HG03354 (cell line): Measurements from ENCODE around the gene LRRC63.
A peak's percentile ranks its signal among the peaks of the same experiment; 100 is the strongest.
"Not testable (repeated sequence)": the region's sequence is repeated elsewhere in the genome, so short reads cannot be mapped to it uniquely, and the experiment has no call there.

ENCODE experiments used
- ATAC-seq: cut with Tn5 transposase; IDR thresholded peaks from one replicate; pipeline ENCODE4 v1.9.1; 2021; ENCODE audit warnings: mild to moderate bottlenecking; ENCODE audit not compliant: unreplicated experiment, poor library complexity, severe bottlenecking

LRRC63 gene, protein sequence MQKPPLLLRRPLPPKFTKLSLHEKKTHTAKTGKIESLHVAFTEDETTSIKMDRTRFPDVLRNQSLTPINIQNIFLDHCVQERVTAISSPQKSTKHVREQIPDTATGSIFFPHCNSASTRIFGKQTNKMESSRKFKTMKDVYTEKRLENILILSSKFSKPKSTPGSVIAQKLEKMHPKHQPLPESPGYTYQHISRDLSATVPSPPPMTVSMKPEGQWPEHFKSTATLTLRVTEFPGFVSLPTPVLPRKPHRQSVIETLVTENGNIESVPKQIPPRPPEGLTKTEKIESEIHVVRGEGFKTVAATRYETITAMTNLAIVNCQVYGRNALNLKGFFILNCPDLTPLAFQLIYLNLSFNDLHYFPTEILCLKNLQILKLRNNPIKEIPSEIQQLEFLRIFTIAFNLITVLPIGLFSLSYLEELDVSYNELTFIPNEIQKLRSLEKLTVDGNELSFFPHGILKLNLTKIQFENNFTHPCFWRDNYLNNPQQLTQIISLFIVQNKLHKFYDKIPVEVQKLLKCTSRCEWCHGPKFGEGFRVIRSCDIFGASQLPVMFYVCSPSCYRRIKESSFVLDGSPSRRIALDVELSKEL

DNA sequence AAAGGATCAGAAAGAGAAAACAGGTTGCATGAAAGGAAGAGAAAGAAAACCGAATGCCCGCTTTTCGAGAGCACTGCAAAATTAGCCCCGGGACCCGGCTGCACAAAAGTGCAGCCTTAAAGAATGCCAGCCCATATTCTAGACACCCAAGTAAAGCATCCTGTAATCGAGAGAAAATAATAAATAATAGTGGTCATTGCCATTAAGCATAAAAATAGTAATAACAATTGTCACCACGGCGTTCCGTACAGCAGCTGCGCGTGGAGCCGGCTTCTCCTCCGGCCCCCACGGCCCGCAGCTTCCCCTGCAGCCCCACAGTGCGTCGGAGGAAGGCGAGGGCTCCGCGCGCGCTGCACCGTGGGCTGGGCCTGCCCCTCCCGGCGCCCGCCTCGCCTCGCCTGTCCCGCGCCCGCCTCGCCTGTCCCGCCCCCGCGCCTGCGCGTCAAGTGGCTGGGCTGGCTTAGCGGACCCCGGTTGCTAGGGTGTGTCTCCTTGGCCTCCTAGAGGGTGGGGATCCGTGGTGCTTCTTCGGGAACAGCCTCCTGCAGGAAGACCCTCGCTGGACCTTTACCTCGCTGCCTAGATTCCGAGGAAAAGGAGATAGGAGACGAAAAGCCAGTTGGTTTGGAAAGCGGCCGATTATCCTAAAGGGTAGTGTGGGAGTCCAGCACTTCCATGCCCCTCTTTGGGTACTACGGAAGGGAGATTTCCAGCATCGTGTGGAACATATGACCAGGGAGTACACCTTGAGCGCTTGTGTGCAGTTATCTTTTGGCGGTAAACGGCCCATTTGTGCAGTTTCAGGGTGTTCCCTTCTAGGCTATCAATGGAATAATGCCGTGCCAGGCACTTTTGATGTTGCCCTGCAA lies at the start of gene LRRC63:
Gene LRRC63, plus strand, starts transcription at position 446 of the 869 bp plus-strand sequence. CDS start 1,107 bp downstream, outside the sequence.
- ATAC-seq = peak; percentile 94

DNA sequence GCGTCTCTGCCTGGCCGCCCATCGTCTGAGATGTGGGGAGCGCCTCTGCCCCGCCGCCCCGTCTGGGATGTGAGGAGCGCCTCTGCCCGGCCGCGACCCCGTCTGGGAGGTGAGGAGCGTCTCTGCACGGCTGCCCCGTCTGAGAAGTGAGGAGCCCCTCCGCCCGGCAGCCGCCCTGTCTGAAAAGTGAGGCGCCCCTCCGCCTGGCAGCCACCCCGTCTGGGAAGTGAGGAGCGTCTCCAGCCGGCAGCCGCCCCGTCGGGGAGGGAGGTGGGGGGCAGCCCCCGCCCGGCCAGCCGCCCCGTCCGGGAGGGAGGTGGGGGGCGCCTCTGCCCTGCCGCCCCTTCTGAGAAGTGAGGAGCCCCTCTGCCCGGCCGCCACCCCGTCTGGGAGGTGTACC lies 49.0 kb upstream of the LRRC63 start:
- ATAC-seq = not testable (repeated sequence)

DNA sequence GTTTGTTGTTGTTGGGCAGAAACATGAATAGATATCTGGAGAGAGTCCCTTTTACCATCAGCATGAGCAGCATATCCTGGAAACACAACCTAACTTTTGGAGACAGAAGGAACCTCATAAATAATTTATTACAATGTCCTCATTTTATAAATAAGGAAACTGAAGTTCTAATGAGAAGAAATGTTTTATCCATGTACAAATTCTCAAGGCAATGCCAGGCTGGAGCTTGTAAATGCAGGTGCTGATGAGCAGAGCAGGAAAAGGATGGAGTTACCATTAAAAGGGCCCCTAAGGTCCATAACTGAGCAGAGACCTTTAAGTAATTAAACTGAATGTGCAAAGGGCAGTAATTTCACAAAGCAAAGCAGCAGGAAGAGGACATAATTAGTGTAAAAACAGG lies 47.1 kb upstream of the LRRC63 start:
- ATAC-seq = no peak

GRCh38 chr13:46165485-46166223 lies 46.1 kb upstream of the LRRC63 start:
- ATAC-seq = peak; percentile 60

GRCh38 chr13:46166224-46166584 lies 45.5 kb upstream of the LRRC63 start:
- ATAC-seq = no peak

DNA sequence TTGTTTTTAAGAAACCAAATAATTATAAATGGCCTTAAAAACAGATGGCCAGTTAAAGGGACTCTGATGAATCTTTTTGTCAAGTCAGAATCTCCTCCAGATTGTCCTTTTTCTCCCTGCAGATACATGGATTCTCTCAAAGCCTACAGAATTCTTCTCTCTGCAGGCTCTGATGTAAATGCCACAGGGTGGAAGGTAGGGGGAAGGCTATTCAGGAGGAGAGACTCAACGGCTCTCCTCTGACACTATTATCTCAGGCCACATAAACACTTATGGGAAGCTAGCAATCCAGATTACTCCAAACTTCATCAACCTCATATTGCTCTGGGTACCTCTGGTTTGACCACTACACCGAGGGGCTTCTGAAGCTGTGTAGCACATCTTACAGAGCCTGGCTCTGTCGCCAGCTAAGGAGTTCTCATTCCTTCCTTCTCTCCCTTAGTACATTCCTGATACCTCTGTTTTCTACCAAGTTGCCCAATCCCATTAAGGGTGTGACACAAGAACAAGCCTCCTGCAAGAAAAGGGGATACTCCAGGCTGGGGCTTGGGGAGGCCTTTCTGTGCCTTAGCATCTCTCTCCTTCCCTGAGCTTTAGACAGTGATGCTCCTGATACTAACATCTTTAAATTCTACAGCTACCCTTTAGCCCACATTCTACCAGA lies 44.6 kb upstream of the LRRC63 start:
- no peak for ATAC-seq

DNA sequence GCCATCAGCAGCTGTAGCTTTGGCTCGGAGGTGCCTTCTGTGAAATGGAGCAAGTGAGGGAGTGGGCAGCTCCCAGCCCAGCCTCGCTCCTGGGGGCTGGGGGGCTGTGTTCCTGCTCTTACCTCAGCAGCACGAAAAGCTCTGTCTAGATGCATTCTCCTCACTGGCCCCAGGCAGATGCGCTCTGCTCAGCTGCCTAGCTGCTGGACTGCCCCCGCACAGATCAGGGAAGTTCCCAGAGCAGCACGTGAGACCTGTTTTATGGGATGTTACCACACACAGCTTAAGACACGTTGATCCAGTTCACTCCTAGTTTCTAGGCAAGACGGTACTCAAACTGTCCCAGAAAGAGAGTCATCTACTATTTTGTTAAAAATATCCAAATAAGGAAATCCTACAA lies 43.4 kb upstream of the LRRC63 start:
- ATAC-seq = peak; percentile 42

- no peak for ATAC-seq
Measured at GRCh38 chr13:46168783-46169182, 42.9 kb upstream of the LRRC63 start.

DNA sequence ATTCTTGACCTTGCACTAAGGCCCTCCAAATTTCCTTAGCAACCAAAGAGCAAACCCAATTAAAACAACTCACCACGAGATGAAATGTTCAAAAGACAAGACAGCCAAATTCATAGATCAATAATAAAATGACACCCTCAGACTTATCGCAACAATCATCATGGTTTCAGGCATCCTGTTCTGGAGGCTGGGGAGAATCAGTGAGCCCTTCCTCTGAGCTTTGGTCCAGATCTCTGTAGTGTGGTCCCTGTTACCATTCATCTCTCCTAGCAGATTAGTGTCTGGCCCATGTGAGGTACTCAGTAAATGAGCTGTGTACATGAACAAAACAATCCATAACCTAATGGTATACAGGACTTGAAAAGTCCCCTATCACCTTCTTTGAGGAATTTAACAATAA lies 42.0 kb upstream of the LRRC63 start:
- ATAC-seq = no peak

DNA sequence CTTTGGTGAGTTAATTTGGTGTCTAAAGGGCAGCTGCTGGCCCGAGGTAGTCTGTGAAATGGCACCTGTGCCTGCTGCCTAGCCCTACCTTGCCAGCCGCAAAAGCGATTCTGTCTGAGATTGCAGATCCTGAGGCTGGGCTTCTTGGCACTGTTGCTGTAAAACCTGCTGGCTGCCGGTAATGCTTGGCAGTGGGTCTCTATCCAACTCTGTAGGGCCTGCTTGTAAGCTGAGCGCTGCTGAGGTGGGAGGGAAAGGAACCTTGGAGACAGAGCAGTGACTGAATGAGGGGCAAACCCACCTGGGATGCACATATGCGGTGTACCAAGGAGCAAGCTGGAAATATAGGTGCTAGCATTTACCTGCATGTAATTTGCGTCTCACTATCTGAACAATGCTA lies 41.5 kb upstream of the LRRC63 start:
- ATAC-seq = no peak

DNA sequence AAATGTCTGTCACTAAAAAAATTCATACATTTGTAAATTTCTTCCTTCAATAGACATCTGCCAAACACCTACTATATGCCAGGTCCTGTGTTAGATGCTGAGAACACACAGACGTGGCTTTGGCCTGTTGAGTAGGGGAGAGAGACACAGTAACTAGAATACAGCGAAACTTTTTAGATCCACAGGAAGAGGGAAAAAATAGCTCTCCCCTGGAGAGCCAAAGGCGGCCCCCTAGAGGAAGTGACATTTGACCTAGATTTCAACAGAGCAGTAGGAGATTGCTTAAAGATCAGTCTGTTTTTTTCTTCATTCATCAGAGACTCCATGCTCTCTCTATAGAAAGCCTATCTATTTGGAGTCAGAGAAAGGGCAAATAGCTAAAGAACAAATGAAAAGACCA lies 41.0 kb upstream of the LRRC63 start:
- ATAC-seq = no peak

DNA sequence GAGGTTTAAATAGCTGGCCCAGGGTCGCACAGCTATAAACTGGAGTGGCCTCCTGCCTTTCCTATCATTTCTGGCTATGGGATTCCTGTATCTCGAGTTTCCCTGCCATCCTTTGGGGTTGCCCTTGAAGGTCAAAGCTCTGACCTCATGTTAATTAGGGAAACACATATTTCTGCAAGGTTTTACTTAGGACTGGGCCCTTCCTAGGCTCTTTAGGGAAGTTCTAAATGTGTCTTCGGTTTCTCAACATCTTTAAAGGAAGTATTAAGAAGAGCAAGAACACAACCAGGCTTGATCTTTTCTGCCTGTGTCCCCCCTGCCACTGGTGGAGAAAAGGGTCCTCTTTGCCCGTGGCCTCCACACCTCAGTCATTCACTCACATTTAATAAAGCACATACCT lies 40.5 kb upstream of the LRRC63 start:
- no peak for ATAC-seq

DNA sequence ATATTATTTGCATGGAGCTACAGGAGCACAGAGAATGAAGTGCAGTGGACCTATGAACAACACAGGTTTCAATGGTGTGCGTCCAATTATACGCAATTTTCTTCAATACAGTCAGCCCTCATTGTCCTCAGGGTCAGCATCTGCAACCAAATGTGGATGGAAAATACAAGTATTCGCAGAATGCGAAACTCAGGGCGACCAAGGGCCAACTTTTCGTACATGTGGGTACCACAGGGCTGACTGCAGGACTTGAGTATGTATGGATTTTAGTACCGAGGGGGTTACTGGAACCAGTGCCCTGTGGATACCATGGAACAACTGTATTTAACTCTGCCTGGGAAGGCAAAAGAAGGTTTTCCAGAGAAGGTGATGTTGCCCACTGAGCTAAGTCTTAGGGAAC lies 40.0 kb upstream of the LRRC63 start:
- ATAC-seq = no peak

- ATAC-seq = no peak
Measured at GRCh38 chr13:46172531-46172991, 39.2 kb upstream of the LRRC63 start.

- no peak for ATAC-seq
Measured at GRCh38 chr13:46173656-46174055, 38.1 kb upstream of the LRRC63 start.

DNA sequence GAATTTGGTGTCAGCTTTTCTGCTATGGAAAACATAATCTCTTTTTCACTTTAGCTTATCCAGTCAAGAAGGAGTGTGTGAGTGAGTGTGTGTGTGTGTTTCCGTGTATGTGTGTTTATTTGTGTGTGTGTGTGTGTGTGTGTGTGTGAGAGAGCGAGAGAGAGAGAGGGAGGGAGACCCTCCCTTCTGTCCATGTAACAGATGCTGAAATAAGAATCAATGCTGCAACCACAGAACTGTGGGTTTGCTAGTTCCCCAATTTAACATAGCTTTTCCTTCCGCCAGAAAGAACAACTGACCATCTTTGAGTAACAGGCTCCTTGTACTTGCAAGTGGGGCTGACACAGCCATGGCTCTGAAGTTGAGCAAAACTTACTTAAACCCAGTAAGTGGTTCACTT lies 35.0 kb upstream of the LRRC63 start:
- peak; percentile 42 for ATAC-seq

GRCh38 chr13:46178143-46178542 lies 33.6 kb upstream of the LRRC63 start:
- no peak for ATAC-seq

GRCh38 chr13:46178821-46179220 lies 32.9 kb upstream of the LRRC63 start:
- ATAC-seq = no peak

GRCh38 chr13:46179491-46179908 lies 32.2 kb upstream of the LRRC63 start:
- ATAC-seq = no peak
